Keratinocyte (primary cell): ENCODE measurements around the gene DIP2C. TPM values are rescaled to one million over a fixed set of nuclear protein-coding genes. Genes with fewer than 3 reads are reported as not detected.

Experiments used
- DNase-seq: peaks from one replicate; pipeline ENCODE4 v3.0.0-alpha.2; 2011; ENCODE audit warnings: low read depth, missing footprints, low spot score
- FAIRE-seq: peaks from 2 replicates; lab custom pipeline; 2011; peaks lifted over from hg19 to GRCh38; lab: Jason Lieb, UNC
- H2AFZ ChIP-seq: 2 replicates; pipeline ENCODE4 v1.6.0; 2012; ENCODE audit warnings: low read length, control low read depth, inconsistent platforms; ENCODE audit not compliant: control insufficient read depth
- H3K27ac ChIP-seq: 2 replicates; pipeline ENCODE4 v1.5.1; 2011; ENCODE audit warnings: low read length; ENCODE audit not compliant: control insufficient read depth, insufficient read depth
- H3K27me3 ChIP-seq: 3 replicates; pipeline ENCODE4 v1.6.0; 2011; ENCODE audit warnings: low read length; ENCODE audit not compliant: control insufficient read depth, insufficient read depth; ENCODE audit errors: extremely low read depth
- H3K36me3 ChIP-seq, 2 experiments: 2 replicates in 1 of 2; 3 replicates in 1 of 2; pipeline ENCODE4 v1.5.1; 2011; ENCODE audit warnings: low read length in 2 of 2, mild to moderate bottlenecking in 1 of 2; ENCODE audit not compliant: control insufficient read depth in 2 of 2, insufficient read depth in 2 of 2; ENCODE audit errors: extremely low read depth in 1 of 2
- H3K4me1 ChIP-seq: 3 replicates; pipeline ENCODE4 v1.5.1; 2011; ENCODE audit warnings: low read length; ENCODE audit not compliant: control insufficient read depth, insufficient read depth; ENCODE audit errors: extremely low read depth
- H3K4me2 ChIP-seq: 3 replicates; pipeline ENCODE4 v1.6.0; 2011; ENCODE audit warnings: low read depth, low read length; ENCODE audit not compliant: control insufficient read depth, insufficient read depth; ENCODE audit errors: extremely low read depth
- H3K4me3 ChIP-seq, 3 experiments: fragments of 200-600 bp in 1 of 3; sonication (generic) in 1 of 3; 2 replicates in 2 of 3; 3 replicates in 1 of 3; pipeline ENCODE4 v1.5.1; 2011 to 2016; ENCODE audit warnings: low read length in 3 of 3, mild to moderate bottlenecking in 3 of 3, control low read depth in 2 of 3, inconsistent platforms in 1 of 3, low read depth in 1 of 3, mixed read lengths in 1 of 3, mixed run types in 1 of 3, moderate library complexity in 1 of 3; ENCODE audit not compliant: control insufficient read depth in 2 of 3, insufficient read depth in 2 of 3; ENCODE audit errors: extremely low read depth in 1 of 3
- H3K79me2 ChIP-seq: 2 replicates; pipeline ENCODE4 v1.6.0; 2012; ENCODE audit warnings: low read length; ENCODE audit not compliant: control insufficient read depth, insufficient read depth
- H3K9ac ChIP-seq: 3 replicates; pipeline ENCODE4 v1.6.0; 2011; ENCODE audit warnings: low read length; ENCODE audit not compliant: control insufficient read depth, insufficient read depth; ENCODE audit errors: extremely low read depth
- H3K9me1 ChIP-seq: 3 replicates; pipeline ENCODE4 v1.6.0; 2011; ENCODE audit warnings: low read length; ENCODE audit not compliant: control insufficient read depth, insufficient read depth; ENCODE audit errors: extremely low read depth
- H3K9me3 ChIP-seq: 2 replicates; pipeline ENCODE4 v1.5.1; 2012; ENCODE audit warnings: low read depth, low read length; ENCODE audit not compliant: control insufficient read depth
- H4K20me1 ChIP-seq: 3 replicates; pipeline ENCODE4 v1.6.0; 2011; ENCODE audit warnings: low read length; ENCODE audit not compliant: control insufficient read depth, insufficient read depth; ENCODE audit errors: extremely low read depth
- EZH2 ChIP-seq: IDR thresholded peaks from one replicate; pipeline ENCODE4 v1.6.1; 2012; ENCODE audit warnings: inconsistent platforms, mild to moderate bottlenecking, low read length, moderate library complexity
- dilution Hi-C: fragments of 300-500 bp; cut with MboI; formaldehyde crosslinking; loops from one replicate; pipeline ENCODE4 v1.7.0; 2020; ENCODE audit warnings: low sequenced_read_pairs; ENCODE audit not compliant: extremely low pct_ligation_motif_present
- polyA plus RNA-seq, 5 experiments: library from polyadenylated mRNA; depleted of rRNA in 3 of 5; stranded (reverse) in 3 of 5; stranded (forward) in 1 of 5; unstranded in 1 of 5; fragments of >200 nt; gene quantifications; 1 replicate in 1 of 5; 2 replicates in 3 of 5; 3 replicates in 1 of 5; pipeline versions ENCODE4 v1.2.1 to v1.2.3, GENCODE V29; 2011 to 2012; ENCODE audit warnings: missing spikeins in 2 of 5, low read depth in 1 of 5, low replicate concordance in 1 of 5
- TF ChIP-seq, protein P1 (sequence below), 3 experiments: IDR thresholded peaks in 1 of 3; conservative IDR thresholded peaks in 1 of 3; optimal IDR thresholded peaks in 1 of 3; 2 replicates in 2 of 3; 3 replicates in 1 of 3; pipeline versions ENCODE3 to v1.5.1; 2011; ENCODE audit warnings: low read length in 3 of 3, mild to moderate bottlenecking in 3 of 3, moderate library complexity in 2 of 3, control low read depth in 1 of 3, inconsistent platforms in 1 of 3; ENCODE audit not compliant: insufficient read depth in 2 of 3; ENCODE audit errors: extremely low read depth in 1 of 3

The DIP2C gene
- polyA plus RNA-seq, 1 donor (not counting 4 experiments of a cell fraction or from before 2014, with no cell fraction given): 1.3 TPM

DNA sequence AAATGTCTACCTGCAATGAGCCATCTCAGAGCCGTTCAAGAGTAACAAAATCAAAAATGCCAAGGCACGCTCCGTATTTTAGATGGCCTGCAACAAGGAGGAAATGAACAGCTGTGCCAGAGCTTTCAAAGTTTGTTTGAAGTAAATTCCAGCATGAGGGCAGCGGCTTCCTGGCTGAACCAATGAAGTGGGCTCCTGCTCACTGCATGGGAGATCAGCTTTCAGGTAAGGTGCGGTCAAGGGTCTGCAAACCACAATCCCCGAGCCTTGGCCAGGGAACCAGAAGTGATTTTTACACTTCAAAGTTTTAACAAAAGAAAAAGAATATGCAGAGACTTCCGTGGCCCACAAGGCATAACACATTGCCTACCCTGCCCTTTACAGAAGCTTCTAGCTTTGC is 120.6 kb downstream of the DIP2C start:
- H3K27me3 ChIP-seq: no peaks in the 10 kb centered on the region
- no peak overlapping the region for H3K27ac ChIP-seq
- H3K36me3 ChIP-seq: no peaks in the 10 kb centered on the region
- no peak overlapping the region for H3K9ac ChIP-seq
- no peak for FAIRE-seq
- H3K4me1 ChIP-seq: no peaks in the 10 kb centered on the region
- no peak overlapping the region for H2AFZ ChIP-seq
- no peaks in the 10 kb centered on the region for H3K79me2 ChIP-seq
- TF ChIP-seq, protein P1, sequence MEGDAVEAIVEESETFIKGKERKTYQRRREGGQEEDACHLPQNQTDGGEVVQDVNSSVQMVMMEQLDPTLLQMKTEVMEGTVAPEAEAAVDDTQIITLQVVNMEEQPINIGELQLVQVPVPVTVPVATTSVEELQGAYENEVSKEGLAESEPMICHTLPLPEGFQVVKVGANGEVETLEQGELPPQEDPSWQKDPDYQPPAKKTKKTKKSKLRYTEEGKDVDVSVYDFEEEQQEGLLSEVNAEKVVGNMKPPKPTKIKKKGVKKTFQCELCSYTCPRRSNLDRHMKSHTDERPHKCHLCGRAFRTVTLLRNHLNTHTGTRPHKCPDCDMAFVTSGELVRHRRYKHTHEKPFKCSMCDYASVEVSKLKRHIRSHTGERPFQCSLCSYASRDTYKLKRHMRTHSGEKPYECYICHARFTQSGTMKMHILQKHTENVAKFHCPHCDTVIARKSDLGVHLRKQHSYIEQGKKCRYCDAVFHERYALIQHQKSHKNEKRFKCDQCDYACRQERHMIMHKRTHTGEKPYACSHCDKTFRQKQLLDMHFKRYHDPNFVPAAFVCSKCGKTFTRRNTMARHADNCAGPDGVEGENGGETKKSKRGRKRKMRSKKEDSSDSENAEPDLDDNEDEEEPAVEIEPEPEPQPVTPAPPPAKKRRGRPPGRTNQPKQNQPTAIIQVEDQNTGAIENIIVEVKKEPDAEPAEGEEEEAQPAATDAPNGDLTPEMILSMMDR (optimal IDR thresholded peaks at IDR 0.05 in 1 of 3, IDR thresholded peaks at IDR 0.05 in 1 of 3, conservative IDR thresholded peaks at IDR 0.05 in 1 of 3; ENCODE audit: extremely low read depth in 1 of 3, insufficient read depth in 2 of 3, low read length in 3 of 3): no peak
- no peak for TF ChIP-seq EZH2
- peaks cover 9% of the 10 kb centered on the region for H3K9me3 ChIP-seq
- H3K4me3 ChIP-seq: no peak overlapping the region
- dilution Hi-C loops: no loop called here
- no peaks in the 10 kb centered on the region for H3K9me1 ChIP-seq
- H3K4me2 ChIP-seq: no peak overlapping the region
- no peak for DNase-seq
- H4K20me1 ChIP-seq: no peaks in the 10 kb centered on the region

DNA sequence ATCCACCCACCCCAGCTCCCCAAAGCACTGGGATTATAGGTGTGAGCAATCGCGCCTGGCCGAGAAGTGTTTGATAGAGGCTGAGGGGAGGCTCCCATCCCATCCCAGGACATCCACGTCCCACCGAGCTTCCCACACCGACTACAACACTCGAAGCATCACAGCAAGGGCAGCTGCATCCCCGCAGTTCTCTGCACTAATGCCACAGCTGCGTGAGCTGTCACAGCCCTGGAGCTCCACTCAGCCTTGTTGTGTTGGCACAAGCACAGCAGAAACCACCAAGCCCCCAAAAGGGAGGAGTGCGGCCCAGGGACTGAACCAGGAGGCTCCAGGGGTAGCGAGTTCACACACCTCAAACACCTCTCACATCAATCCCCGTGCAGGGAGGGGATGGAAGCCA is 121.6 kb downstream of the DIP2C start:
- no peak for TF ChIP-seq EZH2
- TF ChIP-seq, protein P1 (optimal IDR thresholded peaks at IDR 0.05 in 1 of 3, IDR thresholded peaks at IDR 0.05 in 1 of 3, conservative IDR thresholded peaks at IDR 0.05 in 1 of 3; ENCODE audit: extremely low read depth in 1 of 3, insufficient read depth in 2 of 3, low read length in 3 of 3): no peak
- Histone ChIP-seq H3K27me3 (no peaks in the 10 kb centered on the region), H3K27ac (no peak overlapping the region), H2AFZ (no peak overlapping the region), H3K79me2 (no peaks in the 10 kb centered on the region), H3K4me2 (no peak overlapping the region), H3K9me1 (no peaks in the 10 kb centered on the region), H3K9me3 (peaks cover 9% of the 10 kb centered on the region), H3K4me3 (no peak overlapping the region), H3K9ac (no peak overlapping the region), H3K36me3 (no peaks in the 10 kb centered on the region), H3K4me1 (no peaks in the 10 kb centered on the region), H4K20me1 (no peaks in the 10 kb centered on the region)
- dilution Hi-C loops: no loop called here
- FAIRE-seq: no peak
- no peak for DNase-seq
